HCT116 (cell line): ENCODE measurements around the gene TRMT10C. TPM values are rescaled to one million over a fixed set of nuclear protein-coding genes. Genes with fewer than 3 reads are reported as not detected.

Experiments
- ATAC-seq: fragments of 200-7000 bp; cut with Tn5 transposase; 2 replicates; pipeline ENCODE4 v1.9.1; 2020; ENCODE audit warnings: mild to moderate bottlenecking, moderate library complexity
- BruUV-seq: library from RNA; stranded (reverse); fragments of 400-500 nt; replicated peaks from 2 replicates; lab custom pipeline; 2021; lab: Mats Ljungman, UMichigan
- CTCF ChIA-PET: fragments of 300-600 bp; sonication (Branson Sonifier 250); formaldehyde crosslinking; loops from one replicate; lab custom pipeline; 2021; ENCODE audit warnings: antibody characterized with exemption; lab: Charles Lee
- POLR2A ChIA-PET: fragments of 300-600, 350-600 bp; sonication (Branson Sonifier 250); formaldehyde crosslinking; loops from one replicate; lab custom pipeline; 2021; ENCODE audit warnings: antibody characterized with exemption; lab: Charles Lee
- RAD21 ChIA-PET, 2 experiments: fragments of 300-600 bp; sonication (Branson Sonifier 250); formaldehyde crosslinking; loops; one replicate each; lab custom pipeline; 2023; ENCODE audit warnings: low total read pairs in 2 of 2; ENCODE audit not compliant: uncharacterized antibody in 2 of 2, unreplicated experiment in 2 of 2, low non-redundant PET in 1 of 2; lab: Charles Lee
- DNase-seq: peaks from one replicate; pipeline ENCODE4 v3.0.0-alpha.2; 2010; ENCODE audit warnings: low read depth, low spot score
- H2AFZ ChIP-seq: fragments of 200-600 bp; shearing (Covaris generic), sonication (generic); 2 replicates; pipeline ENCODE4 v1.6.1; 2017; ENCODE audit warnings: low read depth, mixed run types, mixed read lengths, antibody characterized with exemption, low read length; ENCODE audit not compliant: poor library complexity, severe bottlenecking
- H3K27ac ChIP-seq: 2 replicates; pipeline ENCODE4 v1.5.1; 2012; ENCODE audit warnings: low read depth, low read length
- H3K27me3 ChIP-seq: fragments of 200-600 bp; sonication (generic); 2 replicates; pipeline ENCODE4 v1.6.1; 2016; ENCODE audit warnings: mixed run types, low read length, mixed read lengths; ENCODE audit not compliant: insufficient read depth
- H3K36me3 ChIP-seq, 2 experiments: fragments of 200-500 bp in 1 of 2; fragments of 200-600 bp in 1 of 2; sonication (Bioruptor generic) in 1 of 2; sonication (generic) in 1 of 2; 2 replicates each; pipeline versions ENCODE4 v1.5.1 to v1.6.1; 2014 to 2016; ENCODE audit warnings: low read length in 2 of 2, inconsistent platforms in 1 of 2, mixed read lengths in 1 of 2, mixed run types in 1 of 2; ENCODE audit not compliant: insufficient read depth in 2 of 2, control insufficient read depth in 1 of 2
- H3K4me1 ChIP-seq, 2 experiments: fragments of 200-600 bp in 1 of 2; sonication (generic) in 1 of 2; 2 replicates each; pipeline versions ENCODE4 v1.5.1 to v1.6.1; 2012 to 2017; ENCODE audit warnings: low read length in 2 of 2, inconsistent platforms in 1 of 2, mild to moderate bottlenecking in 1 of 2, mixed read lengths in 1 of 2, mixed run types in 1 of 2, moderate library complexity in 1 of 2; ENCODE audit not compliant: insufficient read depth in 2 of 2, control insufficient read depth in 1 of 2
- H3K4me2 ChIP-seq: fragments of 200-600 bp; sonication (generic); 2 replicates; pipeline ENCODE4 v1.6.1; 2017; ENCODE audit warnings: mixed run types, low read length, mixed read lengths
- H3K4me3 ChIP-seq, 2 experiments: fragments of 200-600 bp in 1 of 2; sonication (generic) in 1 of 2; replicated peaks in 1 of 2; 2 replicates each; pipeline ENCODE4 v1.5.1; 2011 to 2016; ENCODE audit warnings: low read length in 2 of 2, control low read depth in 1 of 2, low read depth in 1 of 2, mild to moderate bottlenecking in 1 of 2, mixed read lengths in 1 of 2, mixed run types in 1 of 2
- H3K79me2 ChIP-seq: fragments of 200-600 bp; sonication (generic); 2 replicates; pipeline ENCODE4 v1.6.1; 2017; ENCODE audit warnings: mild to moderate bottlenecking, mixed run types, low read length, moderate library complexity, mixed read lengths; ENCODE audit not compliant: insufficient read depth
- H3K9ac ChIP-seq: fragments of 200-600 bp; sonication (generic); 2 replicates; pipeline ENCODE4 v1.6.1; 2016; ENCODE audit warnings: low read length, mixed read lengths
- H3K9me2 ChIP-seq: fragments of 200-600 bp; sonication (generic), shearing (Covaris generic); 2 replicates; pipeline ENCODE4 v1.6.1; 2017; ENCODE audit warnings: mixed run types, mild to moderate bottlenecking, moderate library complexity; ENCODE audit not compliant: insufficient read depth
- H3K9me3 ChIP-seq, 2 experiments: fragments of 200-500 bp in 1 of 2; fragments of 200-600 bp in 1 of 2; sonication (Bioruptor generic) in 1 of 2; sonication (generic) in 1 of 2; 2 replicates each; pipeline ENCODE4 v1.6.1; 2014 to 2017; ENCODE audit warnings: low read length in 2 of 2, mixed read lengths in 2 of 2, inconsistent platforms in 1 of 2, low read depth in 1 of 2, mild to moderate bottlenecking in 1 of 2, mixed run types in 1 of 2, moderate library complexity in 1 of 2; ENCODE audit not compliant: control insufficient read depth in 1 of 2, insufficient read depth in 1 of 2
- H4K20me1 ChIP-seq: fragments of 200-600 bp; sonication (generic), shearing (Covaris generic); 2 replicates; pipeline ENCODE4 v1.6.1; 2017; ENCODE audit warnings: mixed run types, mild to moderate bottlenecking, moderate library complexity; ENCODE audit not compliant: insufficient read depth
- CBX3 ChIP-seq: IDR thresholded peaks from 2 replicates; pipeline ENCODE4 v1.6.1; 2012; ENCODE audit warnings: low read depth
- EGR1 ChIP-seq: IDR thresholded peaks from 2 replicates; pipeline ENCODE4 v1.6.1; 2012; ENCODE audit warnings: low read depth
- ELF1 ChIP-seq: IDR thresholded peaks from 2 replicates; pipeline ENCODE4 v1.6.1; 2012; ENCODE audit warnings: low read depth, borderline replicate concordance
- EZH2phosphoT487 ChIP-seq: fragments of 200-600 bp; IDR thresholded peaks from 2 replicates; pipeline ENCODE4 v1.6.1; 2018; ENCODE audit warnings: antibody characterized with exemption, borderline replicate concordance
- FOSL1 ChIP-seq: IDR thresholded peaks from 2 replicates; pipeline ENCODE4 v1.6.1; 2012; ENCODE audit warnings: low read depth
- JUND ChIP-seq: IDR thresholded peaks from 2 replicates; pipeline ENCODE4 v1.6.1; 2012
- POLR2AphosphoS5 ChIP-seq: IDR thresholded peaks from 2 replicates; pipeline ENCODE4 v1.6.1; 2011; ENCODE audit warnings: mild to moderate bottlenecking, low read depth, low read length, moderate library complexity
- RAD21 ChIP-seq: IDR thresholded peaks from 2 replicates; pipeline ENCODE4 v1.6.1; 2012; ENCODE audit warnings: low read depth, mild to moderate bottlenecking
- SP1 ChIP-seq: IDR thresholded peaks from 2 replicates; pipeline ENCODE4 v1.6.1; 2012; ENCODE audit warnings: low read depth
- YY1 ChIP-seq: IDR thresholded peaks from 2 replicates; pipeline ENCODE4 v1.6.1; 2011; ENCODE audit warnings: low read length, low read depth, moderate library complexity, mild to moderate bottlenecking; ENCODE audit not compliant: insufficient replicate concordance; ENCODE audit errors: extremely low read depth
- ZFX ChIP-seq: fragments of 450-650 bp; IDR thresholded peaks from 2 replicates; pipeline ENCODE4 v1.6.1; 2017
- intact Hi-C: fragments of 100-400 bp; cut with micrococcal nuclease; formaldehyde crosslinking; loops from 2 replicates; pipeline ENCODE4 v1.10.0; 2022
- total RNA-seq: library from RNA; stranded (reverse); gene quantifications from one replicate; pipeline ENCODE4 v1.2.1, GENCODE V29; 2021; ENCODE audit not compliant: unreplicated experiment
- TF ChIP-seq, protein P1 (sequence below): IDR thresholded peaks from 2 replicates; pipeline ENCODE4 v1.6.1; 2012; ENCODE audit warnings: low read depth
- TF ChIP-seq, protein P2 (sequence below): IDR thresholded peaks from 2 replicates; pipeline ENCODE4 v1.6.1; 2012
- TF ChIP-seq, protein P3 (sequence below), 3 experiments: fragments of 200-600 bp in 1 of 3; sonication (generic) in 1 of 3; IDR thresholded peaks in 2 of 3; conservative IDR thresholded peaks in 1 of 3; 2 replicates each; pipeline ENCODE4 v1.5.1; 2012 to 2017; ENCODE audit warnings: low read depth in 2 of 3, low read length in 2 of 3, antibody characterized with exemption in 1 of 3, borderline replicate concordance in 1 of 3, control low read depth in 1 of 3, mild to moderate bottlenecking in 1 of 3, mixed read lengths in 1 of 3, mixed run types in 1 of 3, moderate library complexity in 1 of 3; ENCODE audit not compliant: insufficient read depth in 1 of 3

The TRMT10C gene
- total RNA-seq, 1 experiment from 2014 or later, result 36.4 TPM

DNA sequence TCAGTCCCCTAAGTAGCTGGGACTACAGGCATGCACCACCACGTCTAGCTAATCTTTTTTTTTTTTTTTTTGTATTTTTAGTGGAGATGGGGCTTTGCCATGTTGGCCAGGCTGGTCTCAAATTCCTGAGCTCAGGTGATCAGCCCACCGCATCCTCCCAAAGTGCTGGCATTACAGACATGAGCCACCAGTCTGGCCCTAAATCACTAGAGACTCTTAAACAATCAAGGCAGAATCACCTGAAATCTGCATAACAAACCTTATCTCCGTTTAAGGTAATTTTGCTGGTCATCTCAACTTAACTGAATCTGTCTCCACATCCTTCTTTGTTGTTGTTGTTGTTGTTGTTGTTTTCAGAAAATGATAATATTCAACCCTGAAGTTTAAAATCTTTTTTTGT, 5.6 kb upstream of the TRMT10C start (continued):
- TF ChIP-seq, protein P1, sequence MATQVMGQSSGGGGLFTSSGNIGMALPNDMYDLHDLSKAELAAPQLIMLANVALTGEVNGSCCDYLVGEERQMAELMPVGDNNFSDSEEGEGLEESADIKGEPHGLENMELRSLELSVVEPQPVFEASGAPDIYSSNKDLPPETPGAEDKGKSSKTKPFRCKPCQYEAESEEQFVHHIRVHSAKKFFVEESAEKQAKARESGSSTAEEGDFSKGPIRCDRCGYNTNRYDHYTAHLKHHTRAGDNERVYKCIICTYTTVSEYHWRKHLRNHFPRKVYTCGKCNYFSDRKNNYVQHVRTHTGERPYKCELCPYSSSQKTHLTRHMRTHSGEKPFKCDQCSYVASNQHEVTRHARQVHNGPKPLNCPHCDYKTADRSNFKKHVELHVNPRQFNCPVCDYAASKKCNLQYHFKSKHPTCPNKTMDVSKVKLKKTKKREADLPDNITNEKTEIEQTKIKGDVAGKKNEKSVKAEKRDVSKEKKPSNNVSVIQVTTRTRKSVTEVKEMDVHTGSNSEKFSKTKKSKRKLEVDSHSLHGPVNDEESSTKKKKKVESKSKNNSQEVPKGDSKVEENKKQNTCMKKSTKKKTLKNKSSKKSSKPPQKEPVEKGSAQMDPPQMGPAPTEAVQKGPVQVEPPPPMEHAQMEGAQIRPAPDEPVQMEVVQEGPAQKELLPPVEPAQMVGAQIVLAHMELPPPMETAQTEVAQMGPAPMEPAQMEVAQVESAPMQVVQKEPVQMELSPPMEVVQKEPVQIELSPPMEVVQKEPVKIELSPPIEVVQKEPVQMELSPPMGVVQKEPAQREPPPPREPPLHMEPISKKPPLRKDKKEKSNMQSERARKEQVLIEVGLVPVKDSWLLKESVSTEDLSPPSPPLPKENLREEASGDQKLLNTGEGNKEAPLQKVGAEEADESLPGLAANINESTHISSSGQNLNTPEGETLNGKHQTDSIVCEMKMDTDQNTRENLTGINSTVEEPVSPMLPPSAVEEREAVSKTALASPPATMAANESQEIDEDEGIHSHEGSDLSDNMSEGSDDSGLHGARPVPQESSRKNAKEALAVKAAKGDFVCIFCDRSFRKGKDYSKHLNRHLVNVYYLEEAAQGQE, result no peak
- no peak for TF ChIP-seq ZFX
- TF ChIP-seq RAD21, result no peak

DNA sequence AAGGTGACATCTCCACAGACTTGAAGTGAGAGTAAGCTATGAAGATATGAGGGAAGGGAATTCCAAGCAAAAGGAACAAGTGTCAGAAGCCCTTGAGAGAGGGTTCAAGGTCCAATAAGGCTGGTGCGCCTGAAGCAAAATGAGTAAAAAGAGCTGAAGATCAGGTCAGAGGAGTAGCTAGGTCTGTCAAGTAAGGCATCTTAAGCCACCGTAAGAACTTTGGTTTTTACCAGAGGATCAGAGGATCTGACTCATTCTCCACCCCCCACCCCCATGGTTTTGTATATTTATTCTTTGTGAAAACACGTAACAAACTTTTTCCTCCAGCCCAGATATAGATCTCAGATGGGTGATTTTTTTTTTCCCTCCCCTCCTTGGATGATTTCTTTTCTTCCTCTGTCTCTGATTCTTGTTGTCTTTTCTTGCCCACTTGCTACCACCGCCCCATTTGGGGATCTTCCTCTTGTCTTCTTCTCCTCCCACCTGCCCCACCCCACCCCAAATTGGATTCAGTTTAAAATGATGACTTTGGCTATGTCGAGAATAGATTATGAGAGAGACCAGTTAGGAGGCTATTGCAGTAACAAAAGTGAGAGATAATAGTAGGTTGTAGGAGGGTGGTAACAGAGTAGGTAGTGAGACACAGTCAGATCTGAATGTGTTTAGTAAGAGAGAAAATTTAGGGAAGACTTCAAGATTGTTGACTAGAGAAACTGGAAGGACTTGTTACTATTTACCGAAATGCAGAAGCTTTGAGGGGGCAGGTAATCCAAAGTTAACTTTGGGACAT, 6.1 kb downstream of the TRMT10C start:
- DNase-seq (no peak), ATAC-seq (no peak)
- intact Hi-C loops, result no loop called here
- no TSS peak for BruUV-seq
- H3K36me3 ChIP-seq, result peaks cover 22 to 27% of the 10 kb centered on the region in 2 experiments
- H3K9ac ChIP-seq, result no peak overlapping the region
- POLR2A ChIA-PET, result no interaction called here
- H3K79me2 ChIP-seq, result peaks cover 41% of the 10 kb centered on the region
- RAD21 ChIA-PET, result no interaction called here
- H3K4me3 ChIP-seq, result no peak overlapping the region
- peaks cover 27% of the 10 kb centered on the region; the same call in 1 of the 2 replicates for H4K20me1 ChIP-seq
- H3K4me1 ChIP-seq, result peaks cover 4 to 15% of the 10 kb centered on the region in 2 experiments; a peak in 3 of 4 replicates
- TF ChIP-seq EGR1 (no peak), JUND (no peak), EZH2phosphoT487 (no peak), ZFX (no peak), ELF1 (no peak), SP1 (no peak), YY1 (no peak), RAD21 (no peak), POLR2AphosphoS5 (no peak; the same call in 1 of the 2 replicates), FOSL1 (no peak), CBX3 (no peak)
- TF ChIP-seq, protein P2, sequence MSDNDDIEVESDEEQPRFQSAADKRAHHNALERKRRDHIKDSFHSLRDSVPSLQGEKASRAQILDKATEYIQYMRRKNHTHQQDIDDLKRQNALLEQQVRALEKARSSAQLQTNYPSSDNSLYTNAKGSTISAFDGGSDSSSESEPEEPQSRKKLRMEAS, result no peak
- TF ChIP-seq, protein P1, result no peak
- TF ChIP-seq, protein P3, sequence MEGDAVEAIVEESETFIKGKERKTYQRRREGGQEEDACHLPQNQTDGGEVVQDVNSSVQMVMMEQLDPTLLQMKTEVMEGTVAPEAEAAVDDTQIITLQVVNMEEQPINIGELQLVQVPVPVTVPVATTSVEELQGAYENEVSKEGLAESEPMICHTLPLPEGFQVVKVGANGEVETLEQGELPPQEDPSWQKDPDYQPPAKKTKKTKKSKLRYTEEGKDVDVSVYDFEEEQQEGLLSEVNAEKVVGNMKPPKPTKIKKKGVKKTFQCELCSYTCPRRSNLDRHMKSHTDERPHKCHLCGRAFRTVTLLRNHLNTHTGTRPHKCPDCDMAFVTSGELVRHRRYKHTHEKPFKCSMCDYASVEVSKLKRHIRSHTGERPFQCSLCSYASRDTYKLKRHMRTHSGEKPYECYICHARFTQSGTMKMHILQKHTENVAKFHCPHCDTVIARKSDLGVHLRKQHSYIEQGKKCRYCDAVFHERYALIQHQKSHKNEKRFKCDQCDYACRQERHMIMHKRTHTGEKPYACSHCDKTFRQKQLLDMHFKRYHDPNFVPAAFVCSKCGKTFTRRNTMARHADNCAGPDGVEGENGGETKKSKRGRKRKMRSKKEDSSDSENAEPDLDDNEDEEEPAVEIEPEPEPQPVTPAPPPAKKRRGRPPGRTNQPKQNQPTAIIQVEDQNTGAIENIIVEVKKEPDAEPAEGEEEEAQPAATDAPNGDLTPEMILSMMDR (IDR thresholded peaks at IDR 0.05 in 2 of 3, conservative IDR thresholded peaks at IDR 0.05 in 1 of 3; ENCODE audit: borderline replicate concordance in 1 of 3, insufficient read depth in 1 of 3, low read depth in 2 of 3, low read length in 2 of 3), result no peak
- no peak overlapping the region for H3K4me2 ChIP-seq
- H3K27me3 ChIP-seq, result no peaks in the 10 kb centered on the region
- no peak overlapping the region for H3K27ac ChIP-seq
- CTCF ChIA-PET, result no interaction called here
- no peak overlapping the region for H2AFZ ChIP-seq
- no peaks in the 10 kb centered on the region for H3K9me3 ChIP-seq
- H3K9me2 ChIP-seq, result no peaks in the 10 kb centered on the region
